Endothelial cell of umbilical vein (primary cell): ENCODE data around the gene CCSER1. TPM values are rescaled to one million over a fixed set of nuclear protein-coding genes. Genes with fewer than 3 reads are reported as not detected.
"Not testable (repeated sequence)": the region's sequence is repeated elsewhere in the genome, so short reads cannot be mapped to it uniquely, and the experiment has no call there.

Experiments
- BruUV-seq: library from RNA; stranded (reverse); fragments of 400-500 nt; replicated peaks from 2 replicates; lab custom pipeline; 2021; lab: Mats Ljungman, UMichigan
- CTCF ChIA-PET: fragments of 300-600, 350-600 bp; sonication (Branson Sonifier 250); formaldehyde crosslinking; loops from one replicate; lab custom pipeline; 2021; ENCODE audit warnings: antibody characterized with exemption, inconsistent platforms; lab: Charles Lee
- POLR2A ChIA-PET: fragments of 300-600, 350-600 bp; sonication (Branson Sonifier 250); formaldehyde crosslinking; loops from one replicate; lab custom pipeline; 2021; ENCODE audit warnings: antibody characterized with exemption, inconsistent platforms; lab: Charles Lee
- DNase-seq: peaks from one replicate; pipeline ENCODE4 v3.0.0-alpha.2; 2011; ENCODE audit warnings: low read depth, low spot score
- FAIRE-seq: peaks from 2 replicates; lab custom pipeline; 2011; peaks lifted over from hg19 to GRCh38; lab: Jason Lieb, UNC
- H2AFZ ChIP-seq: 2 replicates; pipeline ENCODE4 v1.6.0; 2012; ENCODE audit warnings: low read depth, low read length, control low read depth, inconsistent platforms
- H3K27ac ChIP-seq: 2 replicates; pipeline ENCODE4 v1.5.1; 2011; ENCODE audit warnings: low read depth, mild to moderate bottlenecking, control low read depth, low read length, moderate library complexity; ENCODE audit not compliant: insufficient read depth
- H3K27me3 ChIP-seq, 2 experiments: 2 replicates each; pipeline versions ENCODE4 v1.6.0 to v1.6.1; 2011; ENCODE audit warnings: low read length in 2 of 2, mixed read lengths in 1 of 2; ENCODE audit not compliant: control insufficient read depth in 2 of 2, insufficient read depth in 2 of 2
- H3K36me3 ChIP-seq, 2 experiments: 2 replicates in 1 of 2; 3 replicates in 1 of 2; pipeline ENCODE4 v1.5.1; 2011; ENCODE audit warnings: low read length in 2 of 2, mild to moderate bottlenecking in 1 of 2, moderate library complexity in 1 of 2; ENCODE audit not compliant: control insufficient read depth in 2 of 2, insufficient read depth in 2 of 2; ENCODE audit errors: extremely low read depth in 1 of 2
- H3K4me1 ChIP-seq: 3 replicates; pipeline ENCODE4 v1.5.1; 2011; ENCODE audit warnings: mild to moderate bottlenecking, low read length; ENCODE audit not compliant: control insufficient read depth, insufficient read depth; ENCODE audit errors: extremely low read depth
- H3K4me2 ChIP-seq: 2 replicates; pipeline ENCODE4 v1.6.1; 2011; ENCODE audit warnings: low read length, control low read depth, mixed read lengths; ENCODE audit not compliant: insufficient read depth
- H3K4me3 ChIP-seq, 3 experiments: fragments of 200-600 bp in 1 of 3; sonication (generic), shearing (Covaris generic) in 1 of 3; replicated peaks in 1 of 3; 2 replicates each; pipeline ENCODE4 v1.5.1; 2011 to 2016; ENCODE audit warnings: control low read depth in 3 of 3, low read length in 3 of 3, mild to moderate bottlenecking in 2 of 3, inconsistent platforms in 1 of 3, low read depth in 1 of 3, moderate library complexity in 1 of 3; ENCODE audit not compliant: insufficient read depth in 1 of 3
- H3K79me2 ChIP-seq: 2 replicates; pipeline ENCODE4 v1.6.0; 2012; ENCODE audit warnings: low read length, inconsistent platforms; ENCODE audit not compliant: control insufficient read depth, insufficient read depth
- H3K9ac ChIP-seq: replicated peaks from 2 replicates; pipeline ENCODE3; 2011; ENCODE audit warnings: low read length, control low read depth; ENCODE audit not compliant: insufficient read depth; ENCODE audit errors: extremely low read depth
- H3K9me1 ChIP-seq: replicated peaks from 3 replicates; pipeline ENCODE4 v1.6.0; 2011; ENCODE audit warnings: mild to moderate bottlenecking, low read length; ENCODE audit not compliant: control insufficient read depth, insufficient read depth; ENCODE audit errors: extremely low read depth
- H3K9me3 ChIP-seq: replicated peaks from 2 replicates; pipeline ENCODE4 v1.5.1; 2012; ENCODE audit warnings: low read length, inconsistent platforms; ENCODE audit not compliant: control insufficient read depth, insufficient read depth
- H4K20me1 ChIP-seq: replicated peaks from 2 replicates; pipeline ENCODE3; 2011; ENCODE audit warnings: mild to moderate bottlenecking, low read length; ENCODE audit not compliant: control insufficient read depth, insufficient read depth; ENCODE audit errors: extremely low read depth
- EZH2 ChIP-seq: IDR thresholded peaks from 2 replicates; pipeline ENCODE4 v1.6.1; 2012; ENCODE audit warnings: borderline replicate concordance, low read depth, mild to moderate bottlenecking, moderate library complexity, low read length, inconsistent platforms; ENCODE audit not compliant: severe bottlenecking
- FOS ChIP-seq: IDR thresholded peaks from 2 replicates; pipeline ENCODE4 v1.6.1; 2011; ENCODE audit warnings: mild to moderate bottlenecking, low read length, moderate library complexity, borderline replicate concordance; ENCODE audit not compliant: insufficient read depth
- GATA2 ChIP-seq: IDR thresholded peaks from 2 replicates; pipeline ENCODE4 v1.7.0; 2011; ENCODE audit warnings: low read depth, mild to moderate bottlenecking, moderate library complexity, mixed read lengths, low read length; ENCODE audit not compliant: insufficient read length, insufficient read depth
- JUN ChIP-seq: IDR thresholded peaks from 2 replicates; pipeline ENCODE4 v1.6.1; 2011; ENCODE audit warnings: borderline replicate concordance, low read depth; ENCODE audit not compliant: insufficient read length, insufficient read depth
- MYC ChIP-seq: IDR thresholded peaks from one replicate; pipeline ENCODE4 v1.6.1; 2011; ENCODE audit warnings: mild to moderate bottlenecking, low read depth, low read length
- POLR2A ChIP-seq: IDR thresholded peaks from 2 replicates; pipeline ENCODE4 v1.6.1; 2012; ENCODE audit warnings: low read depth, mild to moderate bottlenecking, control low read depth, low read length
- POLR2AphosphoS5 ChIP-seq: IDR thresholded peaks from 2 replicates; pipeline ENCODE4 v1.6.1; 2012; ENCODE audit warnings: low read depth, mild to moderate bottlenecking, control low read depth, low read length, moderate library complexity; ENCODE audit not compliant: insufficient read depth
- dilution Hi-C: fragments of 300-500 bp; cut with MboI; formaldehyde crosslinking; loops from one replicate; pipeline ENCODE4 v1.15.0; 2019; ENCODE audit warnings: low sequenced_read_pairs; ENCODE audit not compliant: extremely low pct_ligation_motif_present
- intact Hi-C: fragments of 100-400 bp; cut with micrococcal nuclease; formaldehyde crosslinking; loops from one replicate; pipeline ENCODE4 v1.10.0; 2022
- polyA plus RNA-seq, 4 experiments: library from polyadenylated mRNA; depleted of rRNA in 3 of 4; stranded (reverse) in 3 of 4; unstranded in 1 of 4; fragments of >200 nt; gene quantifications; 2 replicates each; pipeline versions ENCODE4 v1.2.1 to v1.2.3, GENCODE V29; 2011 to 2012; ENCODE audit warnings: missing spikeins in 1 of 4
- total RNA-seq: library from RNA; stranded (reverse); gene quantifications from 2 replicates; pipeline ENCODE4 v1.2.3, GENCODE V29; 2021
- TF ChIP-seq, protein P1 (sequence below), 2 donors: IDR thresholded peaks; 1 replicate in 1 of 2; 2 replicates in 1 of 2; pipeline ENCODE4 v1.5.1; 2011; ENCODE audit warnings: low read length in 2 of 2, mild to moderate bottlenecking in 2 of 2, moderate library complexity in 2 of 2, control low read depth in 1 of 2, inconsistent platforms in 1 of 2, low read depth in 1 of 2; ENCODE audit not compliant: insufficient read depth in 1 of 2; ENCODE audit errors: extremely low read depth in 1 of 2
- TF ChIP-seq, protein P2 (sequence below): IDR thresholded peaks from 2 replicates; pipeline ENCODE4 v1.6.1; 2011; ENCODE audit not compliant: insufficient read depth, insufficient read length

Gene CCSER1
- total and polyA plus RNA-seq, 2 donors (not counting 3 experiments of a cell fraction or from before 2014, with no cell fraction given) = 0.11 to 1.8 TPM

DNA sequence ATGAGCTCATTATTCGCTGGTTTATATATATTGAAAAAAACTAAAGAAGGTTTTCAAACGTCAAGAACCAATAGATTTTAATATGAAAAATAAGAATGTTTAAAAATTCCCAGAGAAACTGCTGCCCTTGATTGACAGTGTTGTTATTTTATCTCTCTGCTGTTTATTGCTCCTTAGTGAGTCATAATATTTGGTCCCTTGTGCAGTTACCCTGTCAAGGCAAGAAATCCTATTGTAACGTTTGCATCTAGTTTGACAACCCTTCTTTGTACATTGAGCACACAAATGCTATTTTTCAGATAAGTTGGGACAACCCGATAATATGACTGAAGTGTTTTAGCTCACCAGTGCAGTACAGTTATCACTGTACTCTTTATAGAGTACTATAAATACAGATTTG is 349.4 kb downstream of the CCSER1 start:
- Histone ChIP-seq H3K4me3 (no peak overlapping the region), H3K9ac (no peak overlapping the region), H3K27me3 (no peaks in the 10 kb centered on the region), H3K36me3 (no peaks in the 10 kb centered on the region), H3K27ac (no peak overlapping the region), H3K4me2 (no peak overlapping the region), H3K9me1 (no peaks in the 10 kb centered on the region), H4K20me1 (no peaks in the 10 kb centered on the region), H3K79me2 (no peaks in the 10 kb centered on the region), H2AFZ (no peak overlapping the region), H3K9me3 (no peaks in the 10 kb centered on the region), H3K4me1 (no peaks in the 10 kb centered on the region)
- intact Hi-C loops (no loop called here), dilution Hi-C loops (no loop called here)
- DNase-seq = no peak
- ChIA-PET CTCF (no interaction called here), POLR2A (no interaction called here)
- no peak for FAIRE-seq
- TF ChIP-seq JUN = no peak
- no peak for TF ChIP-seq POLR2AphosphoS5
- TF ChIP-seq POLR2A = no peak
- no peak for TF ChIP-seq MYC
- TF ChIP-seq, protein P1, sequence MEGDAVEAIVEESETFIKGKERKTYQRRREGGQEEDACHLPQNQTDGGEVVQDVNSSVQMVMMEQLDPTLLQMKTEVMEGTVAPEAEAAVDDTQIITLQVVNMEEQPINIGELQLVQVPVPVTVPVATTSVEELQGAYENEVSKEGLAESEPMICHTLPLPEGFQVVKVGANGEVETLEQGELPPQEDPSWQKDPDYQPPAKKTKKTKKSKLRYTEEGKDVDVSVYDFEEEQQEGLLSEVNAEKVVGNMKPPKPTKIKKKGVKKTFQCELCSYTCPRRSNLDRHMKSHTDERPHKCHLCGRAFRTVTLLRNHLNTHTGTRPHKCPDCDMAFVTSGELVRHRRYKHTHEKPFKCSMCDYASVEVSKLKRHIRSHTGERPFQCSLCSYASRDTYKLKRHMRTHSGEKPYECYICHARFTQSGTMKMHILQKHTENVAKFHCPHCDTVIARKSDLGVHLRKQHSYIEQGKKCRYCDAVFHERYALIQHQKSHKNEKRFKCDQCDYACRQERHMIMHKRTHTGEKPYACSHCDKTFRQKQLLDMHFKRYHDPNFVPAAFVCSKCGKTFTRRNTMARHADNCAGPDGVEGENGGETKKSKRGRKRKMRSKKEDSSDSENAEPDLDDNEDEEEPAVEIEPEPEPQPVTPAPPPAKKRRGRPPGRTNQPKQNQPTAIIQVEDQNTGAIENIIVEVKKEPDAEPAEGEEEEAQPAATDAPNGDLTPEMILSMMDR (IDR thresholded peaks at IDR 0.05; ENCODE audit: extremely low read depth in 1 of 2, insufficient read depth in 1 of 2, low read depth in 1 of 2, low read length in 2 of 2) = no peak
- no peak for TF ChIP-seq GATA2
- no peak for TF ChIP-seq EZH2
- TF ChIP-seq FOS = no peak
- TF ChIP-seq, protein P2, sequence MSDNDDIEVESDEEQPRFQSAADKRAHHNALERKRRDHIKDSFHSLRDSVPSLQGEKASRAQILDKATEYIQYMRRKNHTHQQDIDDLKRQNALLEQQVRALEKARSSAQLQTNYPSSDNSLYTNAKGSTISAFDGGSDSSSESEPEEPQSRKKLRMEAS = no peak
- no TSS peak for BruUV-seq

DNA sequence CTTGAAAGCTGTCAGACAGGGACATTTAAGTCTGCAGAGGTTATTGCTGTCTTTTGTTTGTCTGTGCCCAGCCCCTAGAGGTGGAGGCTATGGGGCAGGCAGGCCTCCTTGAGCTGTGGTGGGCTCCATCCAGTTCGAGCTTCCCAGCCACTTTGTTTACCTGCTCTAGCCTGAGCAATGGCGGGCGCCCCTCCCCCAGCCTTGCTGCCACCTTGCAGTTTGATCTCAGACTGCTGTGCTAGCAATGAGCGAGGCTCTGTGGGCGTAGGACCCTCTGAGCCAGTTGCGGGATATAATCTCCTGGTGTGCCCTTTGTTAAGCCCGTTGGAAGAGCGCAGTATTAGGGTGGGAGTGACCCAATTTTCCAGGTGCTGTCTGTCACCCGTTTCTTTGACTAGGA is 357.7 kb downstream of the CCSER1 start:
- dilution Hi-C loops = not testable (repeated sequence)

More for the DNA sequence above, 357.7 kb downstream of the CCSER1 start:
- H3K4me1 ChIP-seq, H3K4me2 ChIP-seq, H3K4me3 ChIP-seq, H3K9me1 ChIP-seq, H2AFZ ChIP-seq, H4K20me1 ChIP-seq, H3K9me3 ChIP-seq, H3K79me2 ChIP-seq, BruUV-seq, FAIRE-seq, H3K9ac ChIP-seq, DNase-seq, H3K36me3 ChIP-seq, CTCF ChIA-PET, POLR2A ChIA-PET, intact Hi-C loops, H3K27ac ChIP-seq, H3K27me3 ChIP-seq: not testable (repeated sequence)
